B cell (primary cell): ENCODE data around the gene ADAMTSL5. TPM values are rescaled to one million over a fixed set of nuclear protein-coding genes. Genes with fewer than 3 reads are reported as not detected.
"Not testable (repeated sequence)": the region's sequence is repeated elsewhere in the genome, so short reads cannot be mapped to it uniquely, and the experiment has no call there.

Experiments used
- ATAC-seq: fragments of 200-7000 bp; cut with Tn5 transposase; one replicate; pipeline ENCODE4 v1.10.0; 2021; ENCODE audit warnings: low read depth, mild to moderate bottlenecking, moderate number of reproducible peaks, moderate library complexity
- CTCF ChIA-PET: fragments of 350-600 bp; sonication (Branson Sonifier 250); formaldehyde crosslinking; loops from one replicate; lab custom pipeline; 2021; ENCODE audit warnings: antibody characterized with exemption, inconsistent platforms; lab: Charles Lee
- POLR2A ChIA-PET: fragments of 350-600 bp; sonication (Branson Sonifier 250); formaldehyde crosslinking; loops from one replicate; lab custom pipeline; 2021; ENCODE audit warnings: antibody characterized with exemption; lab: Charles Lee
- DNase-seq: peaks from one replicate; pipeline ENCODE4 v3.0.0; 2013
- H2AFZ ChIP-seq: 2 replicates; pipeline ENCODE4 v1.6.1; 2012; ENCODE audit warnings: mild to moderate bottlenecking, low read depth, low read length; ENCODE audit not compliant: insufficient read depth, poor library complexity, severe bottlenecking
- H3K27ac ChIP-seq, 2 donors: 1 replicate in 1 of 2; 2 replicates in 1 of 2; pipeline ENCODE4 v1.5.1; 2012 to 2013; ENCODE audit warnings: low read length in 2 of 2, mild to moderate bottlenecking in 2 of 2, moderate library complexity in 1 of 2
- H3K27me3 ChIP-seq, 4 experiments: fragments of 200-600 bp in 1 of 4; sonication (generic) in 1 of 4; replicated peaks in 1 of 4; 1 replicate in 2 of 4; 2 replicates in 2 of 4; pipeline versions ENCODE4 v1.6.1 to v1.7.0; 2013 to 2016; ENCODE audit warnings: low read length in 3 of 4, mild to moderate bottlenecking in 2 of 4, mixed read lengths in 1 of 4, moderate library complexity in 1 of 4; ENCODE audit not compliant: insufficient read depth in 4 of 4, control insufficient read depth in 3 of 4; ENCODE audit errors: control extremely low read depth in 1 of 4
- H3K36me3 ChIP-seq, 2 experiments: replicated peaks in 1 of 2; 1 replicate in 1 of 2; 2 replicates in 1 of 2; pipeline versions ENCODE4 v1.6.1 to v1.7.1; 2013; ENCODE audit warnings: low read length in 1 of 2; ENCODE audit not compliant: insufficient read depth in 2 of 2, control insufficient read depth in 1 of 2; ENCODE audit errors: control extremely low read depth in 1 of 2, extremely low read depth in 1 of 2
- H3K4me1 ChIP-seq, 2 donors: fragments of 200-600 bp in 1 of 2; sonication (generic) in 1 of 2; 1 replicate in 1 of 2; 2 replicates in 1 of 2; pipeline versions ENCODE4 v1.5.1 to v1.6.1; 2013 to 2017; ENCODE audit warnings: low read length in 2 of 2; ENCODE audit not compliant: control insufficient read depth in 2 of 2, insufficient read depth in 2 of 2
- H3K4me2 ChIP-seq: replicated peaks from 2 replicates; pipeline ENCODE3; 2012; ENCODE audit warnings: mild to moderate bottlenecking, low read depth, low read length; ENCODE audit not compliant: poor library complexity, severe bottlenecking
- H3K4me3 ChIP-seq, 5 experiments: fragments of 200-600 bp in 1 of 5; sonication (generic) in 1 of 5; 1 replicate in 3 of 5; 2 replicates in 2 of 5; pipeline versions ENCODE4 v1.5.1 to v1.7.0; 2011 to 2016; ENCODE audit warnings: low read length in 4 of 5, mild to moderate bottlenecking in 4 of 5, low read depth in 2 of 5, control low read depth in 1 of 5, moderate library complexity in 1 of 5; ENCODE audit not compliant: insufficient read depth in 1 of 5; ENCODE audit errors: control extremely low read depth in 1 of 5, extremely low read depth in 1 of 5
- H3K79me2 ChIP-seq: fragments of 200-600 bp; sonication (generic); one replicate; pipeline ENCODE4 v1.6.0; 2016; ENCODE audit warnings: low read length; ENCODE audit not compliant: control insufficient read depth, insufficient read depth
- H3K9ac ChIP-seq: fragments of 200-600 bp; sonication (generic); 2 replicates; pipeline ENCODE4 v1.6.1; 2017; ENCODE audit warnings: mild to moderate bottlenecking, low read length, moderate library complexity
- H3K9me3 ChIP-seq, 3 donors: one replicate each; pipeline versions ENCODE4 v1.6.1 to v1.7.1; 2013; ENCODE audit warnings: low read length in 2 of 3; ENCODE audit not compliant: control insufficient read depth in 2 of 3, insufficient read depth in 1 of 3; ENCODE audit errors: control extremely low read depth in 1 of 3
- H4K20me1 ChIP-seq: 2 replicates; pipeline ENCODE4 v1.6.0; 2012; ENCODE audit warnings: mild to moderate bottlenecking, low read length; ENCODE audit not compliant: insufficient read depth, control insufficient read depth, poor library complexity, severe bottlenecking
- H3K27ac Mint-ChIP-seq: one replicate; pipeline ENCODE4 v1.8.0; 2021; ENCODE audit warnings: mixed read lengths
- H3K27me3 Mint-ChIP-seq: one replicate; pipeline ENCODE4 v1.8.0; 2021; ENCODE audit warnings: mixed read lengths
- H3K4me1 Mint-ChIP-seq: one replicate; pipeline ENCODE4 v1.8.0; 2021; ENCODE audit warnings: mixed read lengths
- H3K4me3 Mint-ChIP-seq: one replicate; pipeline ENCODE4 v1.8.0; 2021; ENCODE audit warnings: mixed read lengths
- H3K9me3 Mint-ChIP-seq: one replicate; pipeline ENCODE4 v1.8.0; 2022; ENCODE audit warnings: mixed read lengths; ENCODE audit not compliant: insufficient read depth
- CTCF ChIP-seq: fragments of 200-600 bp; IDR thresholded peaks from one replicate; pipeline ENCODE4 v1.8.0; 2022; ENCODE audit warnings: antibody characterized with exemption, mild to moderate bottlenecking
- EZH2 ChIP-seq: IDR thresholded peaks from 2 replicates; pipeline ENCODE4 v1.6.1; 2012; ENCODE audit warnings: borderline replicate concordance, low read depth, mild to moderate bottlenecking, moderate library complexity, low read length; ENCODE audit not compliant: insufficient read depth, poor library complexity, severe bottlenecking
- WGBS: methylation state at CpG from one replicate; pipeline ENCODE4 v1.1.5; 2013; ENCODE audit warnings: missing lambda C conversion rate; ENCODE audit not compliant: insufficient coverage; 5-methylcytosine and 5-hydroxymethylcytosine counted together
- intact Hi-C: fragments of 100-400 bp; cut with micrococcal nuclease; formaldehyde crosslinking; loops from one replicate; pipeline ENCODE4 v1.10.0; 2022
- polyA plus RNA-seq: library from polyadenylated mRNA; depleted of rRNA; stranded (reverse); fragments of >200 nt; gene quantifications from 2 replicates; pipeline ENCODE4 v1.2.3, GENCODE V29; 2012
- total RNA-seq, 2 donors: library from RNA; stranded (reverse); fragments of 120-200 nt in 1 of 2; gene quantifications; 1 replicate in 1 of 2; 2 replicates in 1 of 2; pipeline versions ENCODE4 v1.2.3 to v1.2.4, GENCODE V29; 2013 to 2022

ADAMTSL5 gene
- total and polyA plus RNA-seq, 2 donors (not counting 1 experiment from before 2014, with no cell fraction given): 0.09 TPM; not detected in 1

GRCh38 chr19:1502433-1503088, 10.3 kb downstream of the ADAMTSL5 start:
- Histone ChIP-seq H3K36me3 (no peaks in the 10 kb centered on the region), H3K27me3 (peaks cover 0 to 53% (median 15%) of the 10 kb centered on the region in 4 experiments), H3K79me2 (no peaks in the 10 kb centered on the region), H2AFZ (no peak overlapping the region), H3K4me1 (peaks cover 12 to 15% of the 10 kb centered on the region in 2 donors), H4K20me1 (no peaks in the 10 kb centered on the region), H3K27ac (no peak overlapping the region), H3K9ac (no peak overlapping the region), H3K4me3 (no peak overlapping the region), H3K4me2 (no peak overlapping the region), H3K9me3 (peaks cover 0 to 37% (median 5%) of the 10 kb centered on the region in 3 donors)
- CTCF ChIA-PET: interaction anchor here (1.6 kb wide), 1 partner anchor 37 kb away, joined by 3 read pairs; no protein-coding TSS in a partner anchor
- whole genome bisulfite sequencing: 73% methylated on average over 6 of the region's 14 CpGs
- no peak overlapping the region for H3K4me3 Mint-ChIP-seq
- H3K9me3 Mint-ChIP-seq: no peaks in the 10 kb centered on the region
- peaks cover 17% of the 10 kb centered on the region for H3K27me3 Mint-ChIP-seq
- intact Hi-C loops: no loop called here
- DNase-seq (no peak), ATAC-seq (no peak)
- peaks cover 5% of the 10 kb centered on the region for H3K4me1 Mint-ChIP-seq
- no peak for TF ChIP-seq EZH2
- TF ChIP-seq CTCF: no peak
- POLR2A ChIA-PET: no interaction called here
- peak overlapping the region; percentile 50 for H3K27ac Mint-ChIP-seq

- Mint-ChIP-seq H3K27me3 (peaks cover 17% of the 10 kb centered on the region), H3K9me3 (no peaks in the 10 kb centered on the region), H3K27ac (no peak overlapping the region), H3K4me1 (peaks cover 4% of the 10 kb centered on the region), H3K4me3 (no peak overlapping the region)
- ChIA-PET POLR2A (no interaction called here), CTCF (no interaction called here)
- DNase-seq (no peak), ATAC-seq (no peak)
- Histone ChIP-seq H4K20me1 (no peaks in the 10 kb centered on the region), H3K36me3 (no peaks in the 10 kb centered on the region), H2AFZ (no peak overlapping the region), H3K4me1 (peaks cover 7 to 8% of the 10 kb centered on the region in 2 donors), H3K79me2 (no peaks in the 10 kb centered on the region), H3K4me2 (no peak overlapping the region), H3K9me3 (peaks cover 0 to 25% (median 0%) of the 10 kb centered on the region in 3 donors), H3K9ac (no peak overlapping the region), H3K27me3 (peaks cover 0 to 49% (median 13%) of the 10 kb centered on the region in 4 experiments), H3K27ac (no peak overlapping the region), H3K4me3 (no peak overlapping the region)
- TF ChIP-seq EZH2: no peak
- TF ChIP-seq CTCF: no peak
- WGBS: 80% methylated on average over 1 of the region's 9 CpGs
- intact Hi-C loops: no loop called here
Observed at GRCh38 chr19:1501200-1501595, 11.6 kb downstream of the ADAMTSL5 start.

GRCh38 chr19:1499231-1499630, 13.6 kb downstream of the ADAMTSL5 start:
- H3K9me3 Mint-ChIP-seq, H2AFZ ChIP-seq, POLR2A ChIA-PET, intact Hi-C loops, H3K4me1 Mint-ChIP-seq, H3K79me2 ChIP-seq, H3K27ac Mint-ChIP-seq, H3K36me3 ChIP-seq, H3K27ac ChIP-seq, H3K4me3 Mint-ChIP-seq, DNase-seq, H3K4me1 ChIP-seq, H3K4me3 ChIP-seq, H4K20me1 ChIP-seq, H3K9ac ChIP-seq, H3K27me3 Mint-ChIP-seq, CTCF ChIA-PET, ATAC-seq, H3K4me2 ChIP-seq: not testable (repeated sequence)
- H3K27me3 ChIP-seq: peaks cover 0 to 32% (median 11%) of the 10 kb centered on the region in 4 experiments
- peaks cover 0 to 12% (median 0%) of the 10 kb centered on the region in 3 donors for H3K9me3 ChIP-seq
- no CpG with 5 or more reads among the region's 34 CpGs for WGBS
